H1 (cell line): ENCODE results near the gene USP37. TPM values are rescaled to one million over a fixed set of nuclear protein-coding genes. Genes with fewer than 3 reads are reported as not detected.

Experiments used
- CTCF ChIA-PET: fragments of 300-600 bp; sonication (Branson Sonifier 250); formaldehyde crosslinking; loops from one replicate; lab custom pipeline; 2021; ENCODE audit not compliant: partially characterized antibody; lab: Charles Lee
- POLR2A ChIA-PET: fragments of 300-600 bp; sonication (Branson Sonifier 250); formaldehyde crosslinking; loops from one replicate; lab custom pipeline; 2021; ENCODE audit warnings: inconsistent platforms; ENCODE audit not compliant: partially characterized antibody; lab: Charles Lee
- DNase-seq, 2 experiments: peaks; one replicate each; pipeline versions ENCODE4 v3.0.0 to v3.0.0-alpha.2; 2010 to 2022; ENCODE audit warnings: low spot score in 2 of 2, low read depth in 1 of 2, mixed read lengths in 1 of 2
- FAIRE-seq: peaks from 2 replicates; lab custom pipeline; 2011; peaks lifted over from hg19 to GRCh38; lab: Jason Lieb, UNC
- H2AFZ ChIP-seq: 2 replicates; pipeline ENCODE4 v1.8.1; 2012; ENCODE audit warnings: low read length, inconsistent platforms
- H2AK5ac ChIP-seq: 2 replicates; pipeline ENCODE4 v1.6.1; 2013; ENCODE audit warnings: low read depth, low read length
- H2BK120ac ChIP-seq: replicated peaks from 2 replicates; pipeline ENCODE3; 2013; ENCODE audit warnings: low read depth, low read length, inconsistent platforms
- H2BK12ac ChIP-seq: 2 replicates; pipeline ENCODE4 v1.6.1; 2013; ENCODE audit warnings: low read depth, low read length
- H2BK15ac ChIP-seq: 2 replicates; pipeline ENCODE4 v1.6.1; 2013; ENCODE audit warnings: low read length
- H2BK20ac ChIP-seq: 2 replicates; pipeline ENCODE4 v1.6.1; 2013; ENCODE audit warnings: low read length
- H2BK5ac ChIP-seq: 2 replicates; pipeline ENCODE4 v1.6.1; 2013; ENCODE audit warnings: low read depth, low read length
- H3K14ac ChIP-seq: 2 replicates; pipeline ENCODE4 v1.6.1; 2013; ENCODE audit warnings: inconsistent platforms; ENCODE audit not compliant: insufficient read length
- H3K18ac ChIP-seq: 2 replicates; pipeline ENCODE4 v1.6.1; 2013; ENCODE audit warnings: low read length; ENCODE audit errors: extremely low read depth
- H3K23ac ChIP-seq: 2 replicates; pipeline ENCODE4 v1.6.1; 2013; ENCODE audit warnings: inconsistent platforms; ENCODE audit not compliant: insufficient read length
- H3K23me2 ChIP-seq: 2 replicates; pipeline ENCODE4 v1.6.1; 2013; ENCODE audit warnings: low read depth, low read length
- H3K27ac ChIP-seq: 2 replicates; pipeline ENCODE4 v1.6.1; 2011; ENCODE audit warnings: low read depth, low read length, inconsistent platforms
- H3K27me3 ChIP-seq, 4 experiments: replicated peaks in 1 of 4; 1 replicate in 1 of 4; 2 replicates in 3 of 4; pipeline versions ENCODE4 v1.6.1 to v1.8.1; 2011 to 2013; ENCODE audit warnings: low read length in 3 of 4, mild to moderate bottlenecking in 3 of 4, inconsistent platforms in 2 of 4, mixed read lengths in 2 of 4, moderate library complexity in 1 of 4; ENCODE audit not compliant: control insufficient read depth in 3 of 4, insufficient read depth in 3 of 4; ENCODE audit errors: extremely low read depth in 1 of 4
- H3K36me3 ChIP-seq, 4 experiments: 2 replicates each; pipeline versions ENCODE4 v1.6.1 to v1.8.1; 2011 to 2013; ENCODE audit warnings: mild to moderate bottlenecking in 4 of 4, low read length in 3 of 4, moderate library complexity in 2 of 4, control low read depth in 1 of 4, inconsistent platforms in 1 of 4; ENCODE audit not compliant: insufficient read depth in 4 of 4, control insufficient read depth in 2 of 4
- H3K4ac ChIP-seq: replicated peaks from 2 replicates; pipeline ENCODE3; 2013; ENCODE audit warnings: low read length, low read depth, mixed read lengths, inconsistent platforms; ENCODE audit not compliant: insufficient read length
- H3K4me1 ChIP-seq, 4 experiments: replicated peaks in 1 of 4; 1 replicate in 1 of 4; 2 replicates in 3 of 4; pipeline versions ENCODE4 v1.6.1 to v1.8.1; 2011 to 2013; ENCODE audit warnings: low read length in 3 of 4, inconsistent platforms in 2 of 4, mixed read lengths in 1 of 4; ENCODE audit not compliant: insufficient read depth in 4 of 4, control insufficient read depth in 3 of 4
- H3K4me2 ChIP-seq, 2 experiments: 2 replicates each; pipeline versions ENCODE4 v1.6.1 to v1.8.1; 2011 to 2013; ENCODE audit warnings: low read depth in 2 of 2, low read length in 2 of 2, control low read depth in 1 of 2, inconsistent platforms in 1 of 2, mild to moderate bottlenecking in 1 of 2; ENCODE audit not compliant: insufficient read depth in 1 of 2
- H3K4me3 ChIP-seq, 4 experiments: fragments of 200-600, 300-600 bp in 1 of 4; sonication (generic), shearing (Covaris generic), sonication (Bioruptor Twin) in 1 of 4; 2 replicates each; pipeline versions ENCODE4 v1.5.1 to v1.8.1; 2011 to 2016; ENCODE audit warnings: low read length in 4 of 4, low read depth in 3 of 4, control low read depth in 2 of 4, inconsistent platforms in 2 of 4, mild to moderate bottlenecking in 2 of 4, mixed read lengths in 1 of 4, moderate library complexity in 1 of 4; ENCODE audit not compliant: insufficient read depth in 2 of 4; ENCODE audit errors: extremely low read depth in 1 of 4
- H3K56ac ChIP-seq: replicated peaks from 2 replicates; pipeline ENCODE3; 2013; ENCODE audit warnings: low read depth, mild to moderate bottlenecking, mixed read lengths, low read length, inconsistent platforms; ENCODE audit not compliant: insufficient read length
- H3K79me1 ChIP-seq: 2 replicates; pipeline ENCODE4 v1.6.1; 2013; ENCODE audit warnings: low read depth, low read length, control low read depth
- H3K79me2 ChIP-seq, 2 experiments: 2 replicates each; pipeline versions ENCODE4 v1.6.1 to v1.8.1; 2012 to 2013; ENCODE audit warnings: low read length in 2 of 2, mild to moderate bottlenecking in 2 of 2, inconsistent platforms in 1 of 2; ENCODE audit not compliant: insufficient read depth in 2 of 2, control insufficient read depth in 1 of 2
- H3K9ac ChIP-seq, 4 experiments: replicated peaks in 1 of 4; 1 replicate in 1 of 4; 2 replicates in 3 of 4; pipeline versions ENCODE4 v1.6.1 to v1.8.1; 2011 to 2013; ENCODE audit warnings: low read depth in 3 of 4, low read length in 3 of 4, control low read depth in 2 of 4, mild to moderate bottlenecking in 2 of 4, moderate library complexity in 2 of 4, inconsistent platforms in 1 of 4; ENCODE audit errors: extremely low read depth in 1 of 4
- H3K9me3 ChIP-seq, 2 experiments: 2 replicates each; pipeline versions ENCODE4 v1.6.1 to v1.8.1; 2012 to 2013; ENCODE audit warnings: mild to moderate bottlenecking in 2 of 2, moderate library complexity in 2 of 2, control low read depth in 1 of 2, inconsistent platforms in 1 of 2, low read depth in 1 of 2, low read length in 1 of 2, mixed read lengths in 1 of 2; ENCODE audit not compliant: insufficient read depth in 2 of 2
- H4K20me1 ChIP-seq, 2 experiments: replicated peaks in 1 of 2; 2 replicates each; pipeline versions ENCODE3 to v1.8.1; 2011 to 2013; ENCODE audit warnings: inconsistent platforms in 2 of 2, low read length in 2 of 2, mild to moderate bottlenecking in 1 of 2; ENCODE audit not compliant: insufficient read depth in 2 of 2, control insufficient read depth in 1 of 2
- H4K5ac ChIP-seq: 2 replicates; pipeline ENCODE4 v1.6.1; 2013; ENCODE audit warnings: low read length, low read depth, mixed read lengths, inconsistent platforms; ENCODE audit not compliant: insufficient read length
- H4K8ac ChIP-seq: 2 replicates; pipeline ENCODE4 v1.8.0; 2013; ENCODE audit warnings: mild to moderate bottlenecking, moderate library complexity, low read length, inconsistent platforms; ENCODE audit not compliant: insufficient read depth; ENCODE audit errors: extremely low read depth
- H4K91ac ChIP-seq: replicated peaks from 2 replicates; pipeline ENCODE3; 2013; ENCODE audit warnings: low read length, mixed read lengths, inconsistent platforms; ENCODE audit not compliant: insufficient read length
- SRF ChIP-seq: IDR thresholded peaks from 2 replicates; pipeline ENCODE4 v1.6.1; 2011; ENCODE audit warnings: mild to moderate bottlenecking, low read depth, low read length, moderate library complexity
- TEAD4 ChIP-seq: IDR thresholded peaks from 2 replicates; pipeline ENCODE4 v1.6.1; 2012; ENCODE audit warnings: low read depth, low read length, inconsistent platforms, mixed read lengths
- WGBS, 2 experiments: shearing (Covaris generic) in 1 of 2; methylation state at CpG; one replicate each; pipeline versions ENCODE4 v1.1.6 to v1.1.7; 2013 to 2015; ENCODE audit warnings: low lambda C conversion rate in 2 of 2, mixed read lengths in 2 of 2, inconsistent platforms in 1 of 2, low coverage in 1 of 2, missing lambda C conversion rate in 1 of 2; ENCODE audit not compliant: insufficient replicate concordance in 2 of 2, insufficient coverage in 1 of 2, insufficient read length in 1 of 2; ENCODE audit errors: extremely low coverage in 1 of 2, missing lambda C conversion rate in 1 of 2; 5-methylcytosine and 5-hydroxymethylcytosine counted together
- polyA plus RNA-seq, 7 experiments: library from polyadenylated mRNA; depleted of rRNA in 3 of 7; stranded (reverse) in 5 of 7; unstranded in 2 of 7; fragments of >200 nt in 5 of 7; fragments of 200-250 nt in 2 of 7; gene quantifications; 1 replicate in 5 of 7; 2 replicates in 1 of 7; 4 replicates in 1 of 7; pipeline versions ENCODE4 v1.2.1 to v1.2.3, GENCODE V29; 2011 to 2013; ENCODE audit warnings: missing spikeins in 2 of 7, mixed read lengths in 2 of 7
- total RNA-seq: library from RNA; stranded (reverse); fragmentation: NEBNext Ultra II Directional; extraction: Animal tissue kit (Norgen Biotek cat#: 25700); gene quantifications from 2 replicates; pipeline ENCODE4 v1.2.1, GENCODE V29; 2021

The USP37 gene
- total and polyA plus RNA-seq, 2 of the 8 experiments (the other 6 are each of a cell fraction or from before 2014, with no cell fraction given), result 3.8 to 29.1 TPM

GRCh38 chr2:218485986-218486667 is 82.0 kb downstream of the USP37 start:
- H3K4me3 ChIP-seq, result no peak overlapping the region
- no peak overlapping the region for H3K18ac ChIP-seq
- 92% methylated on average over 5 of the region's 7 CpGs; no CpG with 5 or more reads in 1 of the 2 experiments for WGBS, 2 experiments
- no peaks in the 10 kb centered on the region for H3K4me1 ChIP-seq
- H3K4ac ChIP-seq, result no peak overlapping the region
- no peaks in the 10 kb centered on the region for H3K79me1 ChIP-seq
- H3K23me2 ChIP-seq, result no peaks in the 10 kb centered on the region
- no peaks in the 10 kb centered on the region for H3K79me2 ChIP-seq
- no peak overlapping the region for H4K91ac ChIP-seq
- no peak overlapping the region for H3K4me2 ChIP-seq
- H2BK20ac ChIP-seq, result no peak overlapping the region
- no peak for DNase-seq
- H2BK120ac ChIP-seq, result no peak overlapping the region
- no peak overlapping the region for H4K5ac ChIP-seq
- H3K9ac ChIP-seq, result no peak overlapping the region
- no peak overlapping the region for H3K56ac ChIP-seq
- no peak overlapping the region for H2AK5ac ChIP-seq
- no peak overlapping the region for H2BK5ac ChIP-seq
- H3K27me3 ChIP-seq, result no peaks in the 10 kb centered on the region
- no peak overlapping the region for H3K23ac ChIP-seq
- H4K8ac ChIP-seq, result no peak overlapping the region
- FAIRE-seq, result no peak
- peaks cover 4 to 51% (median 22%) of the 10 kb centered on the region in 4 experiments; a peak in 6 of 8 replicates for H3K36me3 ChIP-seq
- ChIA-PET CTCF (no interaction called here), POLR2A (no interaction called here)
- H4K20me1 ChIP-seq, result no peaks in the 10 kb centered on the region
- H3K27ac ChIP-seq, result no peak overlapping the region
- H3K9me3 ChIP-seq, result no peaks in the 10 kb centered on the region
- no peak overlapping the region for H2BK15ac ChIP-seq
- no peak overlapping the region for H2AFZ ChIP-seq
- TF ChIP-seq TEAD4, result no peak
- no peak for TF ChIP-seq SRF
- H2BK12ac ChIP-seq, result no peak overlapping the region
- H3K14ac ChIP-seq, result no peak overlapping the region
